Measurements from ENCODE around the gene SLC6A11. TPM values are rescaled to one million over a fixed set of nuclear protein-coding genes. Genes with fewer than 3 reads are reported as not detected.

SLC6A11 gene
- total RNA-seq, 2 experiments from 2014 or later: not detected

- no peak overlapping the region for H3K27ac ChIP-seq (ENCODE audit: low read depth, low read length, poor library complexity, severe bottlenecking)
- H3K4me2 ChIP-seq (ENCODE audit: low read length): no peak overlapping the region
- ChIA-PET CTCF (ENCODE audit: unreplicated experiment) (no interaction called here), POLR2A (interaction anchor here (0.6 kb wide), 1 partner anchor 1244 kb away, joined by 3 read pairs; no protein-coding TSS in a partner anchor)
- intact Hi-C loops (cut with micrococcal nuclease; ENCODE audit: unreplicated experiment): no loop called here
- no peaks in the 10 kb centered on the region for H3K4me1 ChIP-seq (ENCODE audit: insufficient read depth, low read length, poor library complexity, severe bottlenecking)
- TF ChIP-seq EZH2phosphoT487 (IDR thresholded peaks at IDR 0.05; ENCODE audit: borderline replicate concordance, low read depth, low read length) (no peak), CTCF (conservative IDR thresholded peaks at IDR 0.05; ENCODE audit: low read length) (no peak)
- no peaks in the 10 kb centered on the region for H4K20me1 ChIP-seq (ENCODE audit: insufficient read depth, low read length)
- H3K9me3 ChIP-seq (ENCODE audit: low read length): no peaks in the 10 kb centered on the region
- H3K79me2 ChIP-seq (ENCODE audit: insufficient read depth, low read depth, low read length): no peaks in the 10 kb centered on the region
- no peak for DNase-seq (ENCODE audit: low spot score)
- H2AFZ ChIP-seq (ENCODE audit: low read length): no peak overlapping the region
- BruUV-seq (replicated peaks): no TSS peak
- no peak overlapping the region for H3K4me3 ChIP-seq (ENCODE audit: low read depth, low read length, poor library complexity, severe bottlenecking)
- H3K9me2 ChIP-seq (ENCODE audit: insufficient read depth, low read length): no peaks in the 10 kb centered on the region
- H3K36me3 ChIP-seq (ENCODE audit: insufficient read depth, low read length): no peaks in the 10 kb centered on the region
These were observed 121.3 kb downstream of the SLC6A11 start for GRCh38 chr3:10937141-10937825.

GRCh38 chr3:10939556-10939955, 123.5 kb downstream of the SLC6A11 start:
- Histone ChIP-seq H3K36me3 (ENCODE audit: insufficient read depth, low read length) (no peaks in the 10 kb centered on the region), H3K9me2 (ENCODE audit: insufficient read depth, low read length) (no peaks in the 10 kb centered on the region), H3K4me2 (ENCODE audit: low read length) (no peak overlapping the region), H2AFZ (ENCODE audit: low read length) (no peak overlapping the region), H3K4me1 (ENCODE audit: insufficient read depth, low read length, poor library complexity, severe bottlenecking) (no peaks in the 10 kb centered on the region), H3K9me3 (ENCODE audit: low read length) (no peaks in the 10 kb centered on the region), H3K4me3 (ENCODE audit: low read depth, low read length, poor library complexity, severe bottlenecking) (no peak overlapping the region), H4K20me1 (ENCODE audit: insufficient read depth, low read length) (no peaks in the 10 kb centered on the region), H3K79me2 (ENCODE audit: insufficient read depth, low read depth, low read length) (no peaks in the 10 kb centered on the region), H3K27ac (ENCODE audit: low read depth, low read length, poor library complexity, severe bottlenecking) (no peak overlapping the region)
- no peak for DNase-seq (ENCODE audit: low spot score)
- POLR2A ChIA-PET: no interaction called here
- intact Hi-C loops (cut with micrococcal nuclease; ENCODE audit: unreplicated experiment): no loop called here
- CTCF ChIA-PET (ENCODE audit: unreplicated experiment): no interaction called here
- BruUV-seq (replicated peaks): no TSS peak
- TF ChIP-seq EZH2phosphoT487 (IDR thresholded peaks at IDR 0.05; ENCODE audit: borderline replicate concordance, low read depth, low read length) (no peak), CTCF (conservative IDR thresholded peaks at IDR 0.05; ENCODE audit: low read length) (no peak)

- TF ChIP-seq EZH2phosphoT487 (IDR thresholded peaks at IDR 0.05; ENCODE audit: borderline replicate concordance, low read depth, low read length) (no peak), CTCF (conservative IDR thresholded peaks at IDR 0.05; ENCODE audit: low read length) (no peak)
- intact Hi-C loops (cut with micrococcal nuclease; ENCODE audit: unreplicated experiment): no loop called here
- H3K4me3 ChIP-seq (ENCODE audit: low read depth, low read length, poor library complexity, severe bottlenecking): no peak overlapping the region
- H3K27ac ChIP-seq (ENCODE audit: low read depth, low read length, poor library complexity, severe bottlenecking): no peak overlapping the region
- POLR2A ChIA-PET: no interaction called here
- H3K36me3 ChIP-seq (ENCODE audit: insufficient read depth, low read length): no peaks in the 10 kb centered on the region
- no peaks in the 10 kb centered on the region for H4K20me1 ChIP-seq (ENCODE audit: insufficient read depth, low read length)
- no peaks in the 10 kb centered on the region for H3K9me2 ChIP-seq (ENCODE audit: insufficient read depth, low read length)
- H3K9me3 ChIP-seq (ENCODE audit: low read length): no peaks in the 10 kb centered on the region
- H3K4me1 ChIP-seq (ENCODE audit: insufficient read depth, low read length, poor library complexity, severe bottlenecking): no peaks in the 10 kb centered on the region
- H2AFZ ChIP-seq (ENCODE audit: low read length): no peak overlapping the region
- CTCF ChIA-PET (ENCODE audit: unreplicated experiment): no interaction called here
- no TSS peak for BruUV-seq (replicated peaks)
- no peak overlapping the region for H3K4me2 ChIP-seq (ENCODE audit: low read length)
- no peak for DNase-seq (ENCODE audit: low spot score)
- no peaks in the 10 kb centered on the region for H3K79me2 ChIP-seq (ENCODE audit: insufficient read depth, low read depth, low read length)
These were observed 124.1 kb downstream of the SLC6A11 start for GRCh38 chr3:10940106-10940505.

Measured in OCI-LY7 (cell line).